Pancreas (tissue), 10 donors: ENCODE measurements around the gene WDPCP. TPM values are rescaled to one million over a fixed set of nuclear protein-coding genes. Genes with fewer than 3 reads are reported as not detected.
A peak's percentile ranks its signal among the peaks of the same experiment; 100 is the strongest.
"Not testable (repeated sequence)": the region's sequence is repeated elsewhere in the genome, so short reads cannot be mapped to it uniquely, and the experiment has no call there.

ENCODE experiments used
- ATAC-seq, 4 donors: fragments of 200-7000 bp; cut with Tn5 transposase; one replicate each; pipeline versions ENCODE4 v1.8.0 to v1.9.1; 2020; ENCODE audit warnings: mild to moderate bottlenecking in 4 of 4, moderate library complexity in 4 of 4
- DNase-seq, 6 donors: peaks; one replicate each; pipeline ENCODE4 v3.0.0-alpha.2; 2020
- FAIRE-seq: peaks from 2 replicates; lab custom pipeline; 2012; peaks lifted over from hg19 to GRCh38; lab: Jason Lieb, UNC
- H3K27ac ChIP-seq, 4 donors: fragments of 200-600 bp; sonication (generic); 1 replicate in 3 of 4; 2 replicates in 1 of 4; pipeline versions ENCODE4 v1.5.0 to v1.8.0; 2020
- H3K27me3 ChIP-seq, 4 donors: fragments of 200-600 bp; one replicate each; pipeline ENCODE4 v1.8.0; 2021
- H3K36me3 ChIP-seq, 3 donors: fragments of 200-600 bp; sonication (generic) in 1 of 3; one replicate each; pipeline versions ENCODE4 v1.5.0 to v1.8.0; 2020 to 2021
- H3K4me1 ChIP-seq, 3 donors: fragments of 200-600 bp; one replicate each; pipeline ENCODE4 v1.8.0; 2021
- H3K4me3 ChIP-seq, 4 donors: fragments of 200-600 bp; sonication (generic) in 2 of 4; one replicate each; pipeline versions ENCODE4 v1.5.0 to v1.8.0; 2020 to 2021
- H3K9me3 ChIP-seq, 4 donors: fragments of 200-600 bp; one replicate each; pipeline ENCODE4 v1.8.0; 2021
- WGBS, 2 donors: extraction: QIAGEN DNeasy Blood & Tissue Kit; methylation state at CpG; one replicate each; pipeline ENCODE4 v1.1.7; 2013; 5-methylcytosine and 5-hydroxymethylcytosine counted together
- intact Hi-C, 3 donors: fragments of 100-400 bp; cut with DNase I; formaldehyde crosslinking; loops; one replicate each; pipeline versions ENCODE4 v1.11.1 to v1.14.2; 2022
- polyA plus RNA-seq, 2 donors: library from polyadenylated mRNA; stranded (reverse); fragments of 200-250 nt; gene quantifications; one replicate each; pipeline ENCODE4 v1.2.3, GENCODE V29; 2013
- total RNA-seq, 6 donors: library from RNA; stranded (reverse); fragmentation: NEBNext Ultra II Directional in 4 of 6; extraction: Animal tissue kit (Norgen Biotek cat#: 25700) in 4 of 6; gene quantifications; one replicate each; pipeline versions ENCODE4 v1.2.1 to v1.2.4, GENCODE V29; 2021 to 2023
- TF ChIP-seq, protein P1 (sequence below), 4 donors: fragments of 200-600 bp; sonication (generic) in 3 of 4; IDR thresholded peaks; one replicate each; pipeline versions ENCODE4 v1.5.0 to v1.8.0; 2021; ENCODE audit warnings: antibody characterized with exemption in 4 of 4
- donor health status: healthy with polysubstance abuse.
- donor health status: DM: no; HTN: no; CAD: no; lungs with moderate emphysema.
- donor health status: DM: no; HTN: no; CAD: no.
- donor health status: control.
- donor health status: control.
- donor health status: Bipolar disorder and iron deficiency.
- donor health status: DM: yes; HTN: yes; CAD: no.
- donor health status: DM: no; HTN: no; CAD: no.
- donor health status: DM: no; HTN: no; CAD: no.
- donor health status: DM: yes; HTN: yes; CAD: no.

WDPCP gene
- total and polyA plus RNA-seq, 8 donors, result 1.9 to 6.1 (median 4.2) TPM

DNA sequence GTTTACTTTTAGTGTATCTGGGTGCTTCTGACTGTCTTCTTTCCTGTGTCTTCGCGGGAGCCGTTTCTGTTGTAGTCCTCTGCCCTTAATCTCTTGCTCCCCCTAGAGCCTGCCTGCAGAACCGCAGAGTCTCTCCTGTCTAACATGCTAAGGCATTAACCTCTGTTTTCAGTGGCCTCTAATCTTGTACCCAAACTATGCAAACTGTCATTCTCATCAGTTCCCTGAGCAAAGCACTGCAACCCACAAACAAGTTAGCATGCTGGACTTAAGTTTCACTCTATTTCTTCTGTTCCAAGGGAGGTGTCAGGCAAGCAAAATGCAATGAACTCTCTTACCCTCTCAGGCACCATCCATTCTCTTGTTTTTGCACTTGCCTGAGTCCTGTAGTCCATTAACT, 399.3 kb downstream of the WDPCP start:
- peak in 3 of 4 donors; percentile 56 to 88 (median 73) for ATAC-seq
- no peak for FAIRE-seq
- H3K27ac ChIP-seq, result no peak overlapping the region
- no peaks in the 10 kb centered on the region for H3K36me3 ChIP-seq
- peaks cover 0 to 2% (median 0%) of the 10 kb centered on the region in 4 donors for H3K9me3 ChIP-seq
- intact Hi-C loops, result no loop called here
- H3K4me1 ChIP-seq, result peaks cover 3 to 6% (median 5%) of the 10 kb centered on the region in 3 donors
- TF ChIP-seq, protein P1, sequence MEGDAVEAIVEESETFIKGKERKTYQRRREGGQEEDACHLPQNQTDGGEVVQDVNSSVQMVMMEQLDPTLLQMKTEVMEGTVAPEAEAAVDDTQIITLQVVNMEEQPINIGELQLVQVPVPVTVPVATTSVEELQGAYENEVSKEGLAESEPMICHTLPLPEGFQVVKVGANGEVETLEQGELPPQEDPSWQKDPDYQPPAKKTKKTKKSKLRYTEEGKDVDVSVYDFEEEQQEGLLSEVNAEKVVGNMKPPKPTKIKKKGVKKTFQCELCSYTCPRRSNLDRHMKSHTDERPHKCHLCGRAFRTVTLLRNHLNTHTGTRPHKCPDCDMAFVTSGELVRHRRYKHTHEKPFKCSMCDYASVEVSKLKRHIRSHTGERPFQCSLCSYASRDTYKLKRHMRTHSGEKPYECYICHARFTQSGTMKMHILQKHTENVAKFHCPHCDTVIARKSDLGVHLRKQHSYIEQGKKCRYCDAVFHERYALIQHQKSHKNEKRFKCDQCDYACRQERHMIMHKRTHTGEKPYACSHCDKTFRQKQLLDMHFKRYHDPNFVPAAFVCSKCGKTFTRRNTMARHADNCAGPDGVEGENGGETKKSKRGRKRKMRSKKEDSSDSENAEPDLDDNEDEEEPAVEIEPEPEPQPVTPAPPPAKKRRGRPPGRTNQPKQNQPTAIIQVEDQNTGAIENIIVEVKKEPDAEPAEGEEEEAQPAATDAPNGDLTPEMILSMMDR (IDR thresholded peaks at IDR 0.05), result peak in 3 of 4 donors; percentile 12 to 25 (median 24)
- no peaks in the 10 kb centered on the region for H3K27me3 ChIP-seq
- DNase-seq, result peak in 4 of 6 donors; percentile 7 to 28 (median 24)
- 30 to 42% methylated on average over 4 of the region's 4 CpGs for WGBS, 2 donors
- H3K4me3 ChIP-seq, result no peak overlapping the region

DNA sequence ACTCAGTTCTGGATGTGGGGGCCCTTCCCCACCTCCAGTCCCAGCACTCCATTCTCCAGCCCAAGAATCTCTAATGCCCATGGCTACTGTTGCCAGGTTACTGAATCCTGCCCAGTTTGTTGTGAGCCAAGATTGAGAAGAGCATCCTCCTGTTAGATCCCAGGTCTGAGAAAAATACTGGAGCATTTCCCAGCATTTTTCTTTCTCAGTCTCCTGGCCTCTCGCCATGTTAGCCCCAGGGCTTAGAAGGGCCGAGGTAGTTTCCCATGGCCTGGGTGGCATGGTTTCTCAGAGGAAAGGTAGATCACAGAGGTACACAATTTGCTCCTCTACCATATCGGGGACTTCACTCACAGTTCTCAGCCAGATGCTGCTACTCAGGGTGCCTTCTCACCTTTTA, 401.9 kb downstream of the WDPCP start:
- H3K9me3 ChIP-seq, result peaks cover 0 to 2% (median 0%) of the 10 kb centered on the region in 4 donors
- DNase-seq, result no peak
- no peak for FAIRE-seq
- no peaks in the 10 kb centered on the region for H3K27me3 ChIP-seq
- no peaks in the 10 kb centered on the region for H3K4me1 ChIP-seq
- TF ChIP-seq, protein P1 (IDR thresholded peaks at IDR 0.05), result no peak
- H3K36me3 ChIP-seq, result no peaks in the 10 kb centered on the region
- WGBS, 2 donors, result 93 to 97% methylated on average over 3 of the region's 3 CpGs
- no peak overlapping the region for H3K27ac ChIP-seq
- intact Hi-C loops, result no loop called here
- H3K4me3 ChIP-seq, result no peak overlapping the region
- no peak for ATAC-seq

DNA sequence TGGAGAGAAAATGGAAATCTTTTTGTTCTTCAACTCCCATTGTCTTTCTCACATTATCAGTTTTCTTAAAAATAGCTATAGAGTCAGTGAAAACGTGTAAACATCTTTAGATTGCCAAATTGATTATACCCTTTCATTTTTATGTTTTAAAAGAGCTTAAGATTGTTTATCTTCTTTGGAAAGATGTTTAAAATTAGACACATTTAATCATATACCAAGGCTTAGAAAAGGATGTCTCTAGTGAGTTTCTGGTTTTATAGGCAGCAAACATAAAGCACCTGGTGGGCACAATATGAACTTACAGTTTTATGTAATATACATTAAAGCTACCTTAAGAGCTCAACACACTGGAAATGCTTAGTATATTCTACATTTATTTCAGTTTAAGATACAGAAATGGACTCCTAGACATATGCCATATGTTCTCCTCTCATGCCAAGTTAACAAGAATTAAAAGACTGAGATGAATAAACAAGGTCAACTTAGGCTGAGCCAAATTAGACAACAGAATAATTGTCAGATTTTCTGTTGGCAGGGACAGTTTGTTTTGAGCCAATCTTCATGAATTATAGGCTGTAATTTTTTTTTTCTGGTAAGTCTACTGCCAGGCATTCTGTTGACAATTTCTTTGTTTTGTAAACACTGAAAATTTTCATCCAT, 425.0 kb downstream of the WDPCP start:
- Histone ChIP-seq H3K27ac (no peak overlapping the region), H3K27me3 (no peaks in the 10 kb centered on the region), H3K4me3 (no peak overlapping the region), H3K36me3 (no peaks in the 10 kb centered on the region), H3K9me3 (no peaks in the 10 kb centered on the region), H3K4me1 (no peaks in the 10 kb centered on the region)
- DNase-seq (no peak), ATAC-seq (no peak), FAIRE-seq (no peak)
- intact Hi-C loops, result no loop called here
- TF ChIP-seq, protein P1 (IDR thresholded peaks at IDR 0.05), result no peak
- WGBS, 2 donors, result 38 to 44% methylated on average over 1 of the region's 1 CpG

DNA sequence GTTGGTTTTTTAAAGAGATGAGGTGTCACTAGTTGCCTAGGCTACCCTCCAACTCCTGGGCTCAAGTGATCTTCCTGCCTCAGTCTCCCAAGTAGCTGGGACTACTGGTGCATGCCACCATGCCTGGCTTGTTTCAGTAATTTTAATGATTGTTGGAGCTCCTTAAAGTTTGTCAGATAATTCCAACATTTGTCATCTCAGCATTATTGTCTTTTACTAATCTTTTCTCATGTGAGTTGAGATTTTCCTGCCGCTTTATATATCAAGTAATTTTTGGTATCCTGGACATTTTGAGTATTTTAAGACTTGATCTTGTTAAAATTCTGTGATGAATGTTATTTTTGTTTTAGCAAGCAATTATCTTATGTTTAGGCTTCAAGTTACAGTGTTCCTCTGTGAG, 429.0 kb downstream of the WDPCP start:
- TF ChIP-seq, protein P1 (IDR thresholded peaks at IDR 0.05), result no peak
- ATAC-seq (no peak), FAIRE-seq (no peak), DNase-seq (no peak)
- Histone ChIP-seq H3K27ac (no peak overlapping the region), H3K9me3 (no peaks in the 10 kb centered on the region), H3K27me3 (no peaks in the 10 kb centered on the region), H3K36me3 (no peaks in the 10 kb centered on the region), H3K4me3 (no peak overlapping the region), H3K4me1 (no peaks in the 10 kb centered on the region)
- WGBS, 2 donors, result 97 to 98% methylated on average over 1 of the region's 1 CpG
- intact Hi-C loops, result no loop called here

DNA sequence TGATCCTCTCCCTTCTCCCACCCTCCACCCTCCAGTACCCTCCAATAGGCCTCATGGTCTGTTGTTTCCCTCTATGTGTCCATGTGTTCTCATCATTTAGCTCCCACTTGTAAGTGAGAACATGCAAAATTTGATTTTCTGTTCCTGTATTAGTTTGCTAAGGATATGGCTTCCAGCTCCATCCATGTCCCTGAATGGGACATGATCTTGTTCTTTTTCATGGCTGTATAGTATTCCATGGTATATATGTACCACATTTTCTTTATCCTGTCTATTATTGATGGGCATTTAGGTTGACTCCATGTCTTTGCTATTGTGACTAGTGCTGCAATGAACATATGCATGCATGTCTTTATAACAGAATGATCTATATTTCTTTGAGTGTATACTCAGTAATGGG, 451.6 kb downstream of the WDPCP start:
- H3K27ac ChIP-seq, FAIRE-seq, ATAC-seq, intact Hi-C loops, H3K4me1 ChIP-seq, H3K36me3 ChIP-seq, H3K27me3 ChIP-seq, H3K4me3 ChIP-seq, DNase-seq, H3K9me3 ChIP-seq: not testable (repeated sequence)
